B cell (primary cell): ENCODE measurements around the gene RIN3. TPM values are rescaled to one million over a fixed set of nuclear protein-coding genes. Genes with fewer than 3 reads are reported as not detected.

Experiments
- ATAC-seq: fragments of 200-7000 bp; cut with Tn5 transposase; one replicate; pipeline ENCODE4 v1.10.0; 2021; ENCODE audit warnings: low read depth, mild to moderate bottlenecking, moderate number of reproducible peaks, moderate library complexity
- CTCF ChIA-PET: fragments of 350-600 bp; sonication (Branson Sonifier 250); formaldehyde crosslinking; loops from one replicate; lab custom pipeline; 2021; ENCODE audit warnings: antibody characterized with exemption, inconsistent platforms; lab: Charles Lee
- POLR2A ChIA-PET: fragments of 350-600 bp; sonication (Branson Sonifier 250); formaldehyde crosslinking; loops from one replicate; lab custom pipeline; 2021; ENCODE audit warnings: antibody characterized with exemption; lab: Charles Lee
- DNase-seq: peaks from one replicate; pipeline ENCODE4 v3.0.0; 2013
- H2AFZ ChIP-seq: 2 replicates; pipeline ENCODE4 v1.6.1; 2012; ENCODE audit warnings: mild to moderate bottlenecking, low read depth, low read length; ENCODE audit not compliant: insufficient read depth, poor library complexity, severe bottlenecking
- H3K27ac ChIP-seq, 2 donors: 1 replicate in 1 of 2; 2 replicates in 1 of 2; pipeline ENCODE4 v1.5.1; 2012 to 2013; ENCODE audit warnings: low read length in 2 of 2, mild to moderate bottlenecking in 2 of 2, moderate library complexity in 1 of 2
- H3K27me3 ChIP-seq, 4 experiments: fragments of 200-600 bp in 1 of 4; sonication (generic) in 1 of 4; replicated peaks in 1 of 4; 1 replicate in 2 of 4; 2 replicates in 2 of 4; pipeline versions ENCODE4 v1.6.1 to v1.7.0; 2013 to 2016; ENCODE audit warnings: low read length in 3 of 4, mild to moderate bottlenecking in 2 of 4, mixed read lengths in 1 of 4, moderate library complexity in 1 of 4; ENCODE audit not compliant: insufficient read depth in 4 of 4, control insufficient read depth in 3 of 4; ENCODE audit errors: control extremely low read depth in 1 of 4
- H3K36me3 ChIP-seq, 2 experiments: replicated peaks in 1 of 2; 1 replicate in 1 of 2; 2 replicates in 1 of 2; pipeline versions ENCODE4 v1.6.1 to v1.7.1; 2013; ENCODE audit warnings: low read length in 1 of 2; ENCODE audit not compliant: insufficient read depth in 2 of 2, control insufficient read depth in 1 of 2; ENCODE audit errors: control extremely low read depth in 1 of 2, extremely low read depth in 1 of 2
- H3K4me1 ChIP-seq, 2 donors: fragments of 200-600 bp in 1 of 2; sonication (generic) in 1 of 2; 1 replicate in 1 of 2; 2 replicates in 1 of 2; pipeline versions ENCODE4 v1.5.1 to v1.6.1; 2013 to 2017; ENCODE audit warnings: low read length in 2 of 2; ENCODE audit not compliant: control insufficient read depth in 2 of 2, insufficient read depth in 2 of 2
- H3K4me2 ChIP-seq: replicated peaks from 2 replicates; pipeline ENCODE3; 2012; ENCODE audit warnings: mild to moderate bottlenecking, low read depth, low read length; ENCODE audit not compliant: poor library complexity, severe bottlenecking
- H3K4me3 ChIP-seq, 5 experiments: fragments of 200-600 bp in 1 of 5; sonication (generic) in 1 of 5; 1 replicate in 3 of 5; 2 replicates in 2 of 5; pipeline versions ENCODE4 v1.5.1 to v1.7.0; 2011 to 2016; ENCODE audit warnings: low read length in 4 of 5, mild to moderate bottlenecking in 4 of 5, low read depth in 2 of 5, control low read depth in 1 of 5, moderate library complexity in 1 of 5; ENCODE audit not compliant: insufficient read depth in 1 of 5; ENCODE audit errors: control extremely low read depth in 1 of 5, extremely low read depth in 1 of 5
- H3K79me2 ChIP-seq: fragments of 200-600 bp; sonication (generic); one replicate; pipeline ENCODE4 v1.6.0; 2016; ENCODE audit warnings: low read length; ENCODE audit not compliant: control insufficient read depth, insufficient read depth
- H3K9ac ChIP-seq: fragments of 200-600 bp; sonication (generic); 2 replicates; pipeline ENCODE4 v1.6.1; 2017; ENCODE audit warnings: mild to moderate bottlenecking, low read length, moderate library complexity
- H3K9me3 ChIP-seq, 3 donors: one replicate each; pipeline versions ENCODE4 v1.6.1 to v1.7.1; 2013; ENCODE audit warnings: low read length in 2 of 3; ENCODE audit not compliant: control insufficient read depth in 2 of 3, insufficient read depth in 1 of 3; ENCODE audit errors: control extremely low read depth in 1 of 3
- H4K20me1 ChIP-seq: 2 replicates; pipeline ENCODE4 v1.6.0; 2012; ENCODE audit warnings: mild to moderate bottlenecking, low read length; ENCODE audit not compliant: insufficient read depth, control insufficient read depth, poor library complexity, severe bottlenecking
- H3K27ac Mint-ChIP-seq: one replicate; pipeline ENCODE4 v1.8.0; 2021; ENCODE audit warnings: mixed read lengths
- H3K27me3 Mint-ChIP-seq: one replicate; pipeline ENCODE4 v1.8.0; 2021; ENCODE audit warnings: mixed read lengths
- H3K4me1 Mint-ChIP-seq: one replicate; pipeline ENCODE4 v1.8.0; 2021; ENCODE audit warnings: mixed read lengths
- H3K4me3 Mint-ChIP-seq: one replicate; pipeline ENCODE4 v1.8.0; 2021; ENCODE audit warnings: mixed read lengths
- H3K9me3 Mint-ChIP-seq: one replicate; pipeline ENCODE4 v1.8.0; 2022; ENCODE audit warnings: mixed read lengths; ENCODE audit not compliant: insufficient read depth
- EZH2 ChIP-seq: IDR thresholded peaks from 2 replicates; pipeline ENCODE4 v1.6.1; 2012; ENCODE audit warnings: borderline replicate concordance, low read depth, mild to moderate bottlenecking, moderate library complexity, low read length; ENCODE audit not compliant: insufficient read depth, poor library complexity, severe bottlenecking
- WGBS: methylation state at CpG from one replicate; pipeline ENCODE4 v1.1.5; 2013; ENCODE audit warnings: missing lambda C conversion rate; ENCODE audit not compliant: insufficient coverage; 5-methylcytosine and 5-hydroxymethylcytosine counted together
- intact Hi-C: fragments of 100-400 bp; cut with micrococcal nuclease; formaldehyde crosslinking; loops from one replicate; pipeline ENCODE4 v1.10.0; 2022
- polyA plus RNA-seq: library from polyadenylated mRNA; depleted of rRNA; stranded (reverse); fragments of >200 nt; gene quantifications from 2 replicates; pipeline ENCODE4 v1.2.3, GENCODE V29; 2012
- total RNA-seq, 2 donors: library from RNA; stranded (reverse); fragments of 120-200 nt in 1 of 2; gene quantifications; 1 replicate in 1 of 2; 2 replicates in 1 of 2; pipeline versions ENCODE4 v1.2.3 to v1.2.4, GENCODE V29; 2013 to 2022
- TF ChIP-seq, protein P1 (sequence below): fragments of 200-600 bp; IDR thresholded peaks from one replicate; pipeline ENCODE4 v1.8.0; 2022; ENCODE audit warnings: antibody characterized with exemption, mild to moderate bottlenecking

Gene RIN3
- total and polyA plus RNA-seq, 2 donors (not counting 1 experiment from before 2014, with no cell fraction given) = 62.1 to 123 TPM

DNA sequence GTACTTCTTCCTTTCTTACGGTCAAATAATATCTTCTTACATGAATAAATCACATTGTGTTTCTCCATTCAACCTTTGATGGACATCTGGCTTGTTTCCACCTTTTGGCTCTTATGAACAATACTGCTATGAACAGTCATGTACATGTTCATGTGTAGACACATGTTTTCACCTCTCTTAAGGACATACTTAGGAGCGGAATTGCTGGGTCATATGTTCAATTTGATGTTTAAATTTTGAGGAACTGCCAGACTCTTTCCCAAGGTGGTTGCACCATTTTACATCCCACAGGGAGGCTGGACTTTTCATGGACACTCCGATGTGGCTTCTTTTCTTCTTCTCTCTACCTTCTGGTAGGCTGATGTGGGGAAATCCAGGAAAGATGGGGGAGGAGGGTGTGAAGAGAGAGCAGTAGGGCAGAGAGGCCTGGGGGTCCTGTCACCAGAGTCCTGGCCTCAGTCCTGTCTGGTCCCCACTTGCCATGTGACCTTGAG, 218.1 kb downstream of the RIN3 start:
- WGBS = no CpG with 5 or more reads among the region's 3 CpGs

DNA sequence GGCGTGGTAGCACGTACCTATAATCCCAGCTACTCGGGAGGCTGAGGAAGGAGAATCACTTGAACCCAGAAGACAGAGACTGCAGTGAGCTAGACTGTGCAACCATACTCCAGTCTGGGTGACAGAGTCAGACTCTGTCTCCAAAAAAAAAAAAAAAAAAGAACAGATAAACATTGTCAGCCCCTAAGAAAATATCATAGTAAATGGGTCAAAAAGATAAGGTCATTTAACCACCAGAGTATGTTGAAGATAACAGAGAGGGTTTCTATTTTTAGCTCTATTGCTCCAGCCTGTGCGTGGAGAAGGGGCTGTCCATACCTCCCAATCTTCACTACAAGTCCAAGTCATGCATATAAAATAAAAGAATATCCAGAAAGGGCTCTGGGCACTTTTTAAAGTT, 219.4 kb downstream of the RIN3 start:
- Mint-ChIP-seq H3K27ac (no peak overlapping the region), H3K4me3 (no peak overlapping the region), H3K27me3 (no peaks in the 10 kb centered on the region), H3K4me1 (peaks cover 20% of the 10 kb centered on the region), H3K9me3 (no peaks in the 10 kb centered on the region)
- H3K9me3 ChIP-seq = peaks cover 0 to 3% (median 0%) of the 10 kb centered on the region in 3 donors
- no peak overlapping the region for H3K9ac ChIP-seq
- intact Hi-C loops = no loop called here
- no peak for TF ChIP-seq EZH2
- TF ChIP-seq, protein P1, sequence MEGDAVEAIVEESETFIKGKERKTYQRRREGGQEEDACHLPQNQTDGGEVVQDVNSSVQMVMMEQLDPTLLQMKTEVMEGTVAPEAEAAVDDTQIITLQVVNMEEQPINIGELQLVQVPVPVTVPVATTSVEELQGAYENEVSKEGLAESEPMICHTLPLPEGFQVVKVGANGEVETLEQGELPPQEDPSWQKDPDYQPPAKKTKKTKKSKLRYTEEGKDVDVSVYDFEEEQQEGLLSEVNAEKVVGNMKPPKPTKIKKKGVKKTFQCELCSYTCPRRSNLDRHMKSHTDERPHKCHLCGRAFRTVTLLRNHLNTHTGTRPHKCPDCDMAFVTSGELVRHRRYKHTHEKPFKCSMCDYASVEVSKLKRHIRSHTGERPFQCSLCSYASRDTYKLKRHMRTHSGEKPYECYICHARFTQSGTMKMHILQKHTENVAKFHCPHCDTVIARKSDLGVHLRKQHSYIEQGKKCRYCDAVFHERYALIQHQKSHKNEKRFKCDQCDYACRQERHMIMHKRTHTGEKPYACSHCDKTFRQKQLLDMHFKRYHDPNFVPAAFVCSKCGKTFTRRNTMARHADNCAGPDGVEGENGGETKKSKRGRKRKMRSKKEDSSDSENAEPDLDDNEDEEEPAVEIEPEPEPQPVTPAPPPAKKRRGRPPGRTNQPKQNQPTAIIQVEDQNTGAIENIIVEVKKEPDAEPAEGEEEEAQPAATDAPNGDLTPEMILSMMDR = no peak
- H3K4me1 ChIP-seq = peaks cover 10 to 13% of the 10 kb centered on the region in 2 donors
- H3K79me2 ChIP-seq = peaks cover 14% of the 10 kb centered on the region
- ATAC-seq (no peak), DNase-seq (no peak)
- H3K27me3 ChIP-seq = no peaks in the 10 kb centered on the region
- H2AFZ ChIP-seq = no peak overlapping the region
- H4K20me1 ChIP-seq = no peaks in the 10 kb centered on the region
- no peak overlapping the region for H3K27ac ChIP-seq
- no peak overlapping the region for H3K4me3 ChIP-seq
- no peak overlapping the region for H3K4me2 ChIP-seq
- ChIA-PET CTCF (interaction anchor here (0.6 to 1.6 kb wide), 3 partner anchors 18 to 42 kb away, joined by 3 to 4 read pairs (median 3); no protein-coding TSS in a partner anchor), POLR2A (no interaction called here)
- H3K36me3 ChIP-seq = peaks cover 0 to 15% of the 10 kb centered on the region in 2 experiments
- WGBS = no CpG with 5 or more reads among the region's 4 CpGs

More for the DNA sequence above, 218.1 kb downstream of the RIN3 start:
- Histone ChIP-seq H3K27ac (no peak overlapping the region), H3K36me3 (peaks cover 0 to 15% of the 10 kb centered on the region in 2 experiments), H4K20me1 (no peaks in the 10 kb centered on the region), H3K9me3 (peaks cover 0 to 9% (median 0%) of the 10 kb centered on the region in 3 donors), H3K4me1 (peaks cover under 1 to 6% of the 10 kb centered on the region in 2 donors), H3K4me2 (no peak overlapping the region), H3K4me3 (no peak overlapping the region), H3K9ac (no peak overlapping the region), H3K79me2 (peaks cover 6% of the 10 kb centered on the region), H3K27me3 (no peaks in the 10 kb centered on the region), H2AFZ (no peak overlapping the region)
- ATAC-seq (no peak), DNase-seq (no peak)
- intact Hi-C loops = no loop called here
- ChIA-PET CTCF (no interaction called here), POLR2A (no interaction called here)
- Mint-ChIP-seq H3K27me3 (no peaks in the 10 kb centered on the region), H3K27ac (no peak overlapping the region), H3K4me3 (no peak overlapping the region), H3K4me1 (peaks cover 6% of the 10 kb centered on the region), H3K9me3 (no peaks in the 10 kb centered on the region)
- TF ChIP-seq EZH2 = no peak
- TF ChIP-seq, protein P1 = no peak
